ENCODE data around the gene FOXK2. TPM values are rescaled to one million over a fixed set of nuclear protein-coding genes. Genes with fewer than 3 reads are reported as not detected.

FOXK2 gene
- total and polyA plus RNA-seq, 2 donors (not counting 3 experiments of a cell fraction or from before 2014, with no cell fraction given), result 33.4 to 79.3 TPM

- dilution Hi-C loops (cut with MboI; ENCODE audit: extremely low pct_ligation_motif_present, low sequenced_read_pairs) (no loop called here), intact Hi-C loops (cut with micrococcal nuclease) (no loop called here)
- CTCF ChIA-PET, result interaction anchor here (0.9 kb wide), 1 partner anchor 8 kb away, joined by 3 read pairs; no protein-coding TSS in a partner anchor
- Histone ChIP-seq H3K9ac (replicated peaks; ENCODE audit: extremely low read depth, insufficient read depth, low read length) (no peak overlapping the region), H3K9me3 (replicated peaks; ENCODE audit: control insufficient read depth, insufficient read depth, low read length) (no peaks in the 10 kb centered on the region), H3K4me1 (ENCODE audit: control insufficient read depth, extremely low read depth, insufficient read depth, low read length) (no peaks in the 10 kb centered on the region), H2AFZ (ENCODE audit: low read depth, low read length) (no peak overlapping the region), H3K27ac (ENCODE audit: insufficient read depth, low read depth, low read length) (no peak overlapping the region), H3K36me3 (ENCODE audit: control insufficient read depth in 2 of 2, extremely low read depth in 1 of 2, insufficient read depth in 2 of 2, low read length in 2 of 2) (peaks cover 3 to 20% of the 10 kb centered on the region in 2 experiments), H3K4me3 (replicated peaks in 1 of 3; ENCODE audit: insufficient read depth in 1 of 3, low read depth in 1 of 3, low read length in 3 of 3) (no peak overlapping the region), H3K79me2 (ENCODE audit: control insufficient read depth, insufficient read depth, low read length) (peaks cover 46% of the 10 kb centered on the region), H3K4me2 (ENCODE audit: insufficient read depth, low read length) (no peak overlapping the region), H3K9me1 (replicated peaks; ENCODE audit: control insufficient read depth, extremely low read depth, insufficient read depth, low read length) (no peaks in the 10 kb centered on the region), H3K27me3 (ENCODE audit: control insufficient read depth in 2 of 2, insufficient read depth in 2 of 2, low read length in 2 of 2) (no peaks in the 10 kb centered on the region), H4K20me1 (replicated peaks; ENCODE audit: control insufficient read depth, extremely low read depth, insufficient read depth, low read length) (peaks cover 1% of the 10 kb centered on the region)
- POLR2A ChIA-PET, result no interaction called here
- DNase-seq (ENCODE audit: low read depth, low spot score), result no peak
- BruUV-seq (replicated peaks), result no TSS peak
- TF ChIP-seq POLR2AphosphoS5 (IDR thresholded peaks at IDR 0.05; ENCODE audit: insufficient read depth, low read depth, low read length) (no peak), JUN (IDR thresholded peaks at IDR 0.05; ENCODE audit: borderline replicate concordance, insufficient read depth, insufficient read length, low read depth) (no peak), CTCF (IDR thresholded peaks at IDR 0.05; ENCODE audit: extremely low read depth in 1 of 2, insufficient read depth in 1 of 2, low read depth in 1 of 2, low read length in 2 of 2) (no peak), MAX (IDR thresholded peaks at IDR 0.05; ENCODE audit: insufficient read depth, insufficient read length) (no peak), MYC (IDR thresholded peaks at IDR 0.05; ENCODE audit: low read depth, low read length) (no peak)
- no peak for FAIRE-seq
These were observed 112.9 kb downstream of the FOXK2 start for GRCh38 chr17:82632451-82632850.

- no peaks in the 10 kb centered on the region for H3K9me1 ChIP-seq (replicated peaks; ENCODE audit: control insufficient read depth, extremely low read depth, insufficient read depth, low read length)
- no peak for TF ChIP-seq MYC (IDR thresholded peaks at IDR 0.05; ENCODE audit: low read depth, low read length)
- TF ChIP-seq POLR2A (IDR thresholded peaks at IDR 0.05; ENCODE audit: low read depth, low read length), result no peak
- no peak for TF ChIP-seq JUN (IDR thresholded peaks at IDR 0.05; ENCODE audit: borderline replicate concordance, insufficient read depth, insufficient read length, low read depth)
- no peak for TF ChIP-seq MAX (IDR thresholded peaks at IDR 0.05; ENCODE audit: insufficient read depth, insufficient read length)
- TF ChIP-seq POLR2AphosphoS5 (IDR thresholded peaks at IDR 0.05; ENCODE audit: insufficient read depth, low read depth, low read length), result no peak
- ChIA-PET CTCF (interaction anchor here (0.7 kb wide), 1 partner anchor 232 kb away, joined by 3 read pairs; no protein-coding TSS in a partner anchor), POLR2A (no interaction called here)
- DNase-seq (ENCODE audit: low read depth, low spot score) (no peak), FAIRE-seq (no peak)
- H3K4me3 ChIP-seq (replicated peaks in 1 of 3; ENCODE audit: insufficient read depth in 1 of 3, low read depth in 1 of 3, low read length in 3 of 3), result no peak overlapping the region
- no peaks in the 10 kb centered on the region for H3K27me3 ChIP-seq (ENCODE audit: control insufficient read depth in 2 of 2, insufficient read depth in 2 of 2, low read length in 2 of 2)
- no peak overlapping the region for H2AFZ ChIP-seq (ENCODE audit: low read depth, low read length)
- dilution Hi-C loops (cut with MboI; ENCODE audit: extremely low pct_ligation_motif_present, low sequenced_read_pairs) (no loop called here), intact Hi-C loops (cut with micrococcal nuclease) (no loop called here)
- H3K9ac ChIP-seq (replicated peaks; ENCODE audit: extremely low read depth, insufficient read depth, low read length), result no peak overlapping the region
- H3K4me2 ChIP-seq (ENCODE audit: insufficient read depth, low read length), result no peak overlapping the region
- H3K9me3 ChIP-seq (replicated peaks; ENCODE audit: control insufficient read depth, insufficient read depth, low read length), result no peaks in the 10 kb centered on the region
- no peak overlapping the region for H3K27ac ChIP-seq (ENCODE audit: insufficient read depth, low read depth, low read length)
- H3K4me1 ChIP-seq (ENCODE audit: control insufficient read depth, extremely low read depth, insufficient read depth, low read length), result no peaks in the 10 kb centered on the region
- H4K20me1 ChIP-seq (replicated peaks; ENCODE audit: control insufficient read depth, extremely low read depth, insufficient read depth, low read length), result peaks cover 3% of the 10 kb centered on the region
- peaks cover 53% of the 10 kb centered on the region for H3K79me2 ChIP-seq (ENCODE audit: control insufficient read depth, insufficient read depth, low read length)
- peaks cover 3 to 14% of the 10 kb centered on the region in 2 experiments for H3K36me3 ChIP-seq (ENCODE audit: control insufficient read depth in 2 of 2, extremely low read depth in 1 of 2, insufficient read depth in 2 of 2, low read length in 2 of 2)
- no TSS peak for BruUV-seq (replicated peaks)
These were observed 113.8 kb downstream of the FOXK2 start for GRCh38 chr17:82633343-82633742.

Data from endothelial cell of umbilical vein (primary cell).